T-helper 22 cell (primary cell): ENCODE measurements around the gene PTPRM.

Experiments used
- DNase-seq: peaks from one replicate; pipeline ENCODE4 v3.0.0-alpha.2; 2020; ENCODE audit warnings: low read depth

The PTPRM gene

DNA sequence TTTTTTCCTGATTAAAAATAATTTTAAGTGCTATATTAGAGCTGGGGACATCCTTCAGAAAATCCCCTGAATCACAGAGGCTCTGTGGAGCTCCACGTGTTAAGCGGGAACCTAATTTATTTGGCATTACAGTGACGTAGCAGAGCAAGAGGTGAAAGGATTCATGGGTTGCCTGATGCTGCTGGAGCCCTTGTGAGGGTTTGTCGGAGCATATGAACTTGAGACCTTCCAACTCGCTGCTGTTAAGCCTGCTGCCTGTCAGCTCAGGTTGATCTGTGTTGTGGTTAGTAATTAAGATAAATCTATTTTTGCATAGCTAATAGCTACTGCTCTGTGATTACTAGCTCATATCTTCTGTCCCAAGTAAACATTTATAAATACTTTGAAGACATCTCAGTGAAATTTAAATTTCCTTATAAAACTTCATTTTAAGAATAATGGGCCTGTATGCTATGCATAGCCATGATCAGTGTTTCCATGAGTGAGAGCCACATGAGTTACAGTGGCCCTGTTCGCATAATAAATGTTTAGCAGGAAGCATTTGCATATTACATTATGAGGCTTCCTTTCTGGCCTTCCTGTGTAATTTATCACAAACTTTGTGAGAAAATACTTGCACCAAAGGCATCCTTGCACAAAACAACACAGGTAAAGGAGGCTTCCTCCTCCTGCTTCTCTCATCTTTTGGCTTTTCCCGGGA, 438.9 kb downstream of the PTPRM start:
- DNase-seq: no peak

DNA sequence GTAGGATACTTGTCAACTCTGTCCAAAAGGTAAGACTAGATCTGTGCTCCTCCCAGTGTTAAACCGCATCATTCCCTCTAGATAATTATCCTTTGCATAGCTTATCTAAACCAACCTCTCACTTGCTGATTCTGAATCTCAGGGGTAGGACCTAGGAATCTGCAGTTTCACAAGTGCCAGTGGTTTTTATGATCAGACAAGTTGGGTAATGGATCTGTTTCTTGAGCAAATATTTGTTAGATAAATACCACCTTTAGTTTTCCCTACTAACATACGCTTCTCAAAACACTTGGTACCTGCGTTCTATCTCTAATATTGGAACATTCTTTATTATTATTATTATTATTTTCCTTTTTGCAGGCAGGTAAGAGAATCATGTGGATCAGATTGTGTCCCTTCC, 439.9 kb downstream of the PTPRM start:
- no peak for DNase-seq

- no peak for DNase-seq
Observed at GRCh38 chr18:8008033-8008432, 440.9 kb downstream of the PTPRM start.

DNA sequence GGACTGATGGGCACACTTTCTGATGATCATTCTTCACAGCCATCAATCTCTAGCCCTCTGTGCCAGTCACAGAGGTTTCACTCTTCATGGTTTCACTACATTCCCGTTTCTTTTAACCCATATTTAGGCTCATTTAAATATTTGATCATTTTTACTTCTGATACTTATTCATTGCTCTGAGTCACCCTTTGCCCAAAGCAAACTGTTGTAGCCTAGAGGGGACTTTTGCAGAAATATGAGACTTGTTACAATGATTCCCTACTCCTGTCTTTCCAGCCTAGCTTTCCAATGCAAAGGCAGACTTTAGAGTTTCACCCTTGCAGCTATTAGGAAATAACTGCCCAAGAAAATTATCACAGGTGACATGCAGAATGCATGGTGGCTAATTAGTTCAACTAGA, 444.2 kb downstream of the PTPRM start:
- DNase-seq: no peak

DNA sequence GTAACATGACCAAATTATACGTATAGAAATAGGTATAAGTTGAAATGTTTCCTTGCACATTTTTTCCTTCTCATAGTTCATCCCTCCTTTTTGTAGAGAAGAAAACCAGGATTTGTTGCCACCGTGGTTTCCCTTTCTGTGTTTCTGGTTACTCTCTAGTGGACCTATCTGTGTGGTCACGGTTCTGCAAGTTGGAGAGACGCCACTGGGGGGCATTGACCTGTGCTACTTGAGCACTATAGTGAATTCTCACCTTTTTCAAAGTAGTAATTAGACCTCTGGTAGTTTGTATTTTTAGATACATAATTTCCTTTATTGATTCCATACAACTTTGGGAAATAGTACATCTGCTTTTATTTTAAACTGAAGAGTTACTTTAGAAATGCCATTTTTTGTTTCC, 444.8 kb downstream of the PTPRM start:
- DNase-seq: no peak

GRCh38 chr18:8018701-8019331, 451.7 kb downstream of the PTPRM start:
- no peak for DNase-seq

GRCh38 chr18:8019600-8019999, 452.5 kb downstream of the PTPRM start:
- no peak for DNase-seq

DNA sequence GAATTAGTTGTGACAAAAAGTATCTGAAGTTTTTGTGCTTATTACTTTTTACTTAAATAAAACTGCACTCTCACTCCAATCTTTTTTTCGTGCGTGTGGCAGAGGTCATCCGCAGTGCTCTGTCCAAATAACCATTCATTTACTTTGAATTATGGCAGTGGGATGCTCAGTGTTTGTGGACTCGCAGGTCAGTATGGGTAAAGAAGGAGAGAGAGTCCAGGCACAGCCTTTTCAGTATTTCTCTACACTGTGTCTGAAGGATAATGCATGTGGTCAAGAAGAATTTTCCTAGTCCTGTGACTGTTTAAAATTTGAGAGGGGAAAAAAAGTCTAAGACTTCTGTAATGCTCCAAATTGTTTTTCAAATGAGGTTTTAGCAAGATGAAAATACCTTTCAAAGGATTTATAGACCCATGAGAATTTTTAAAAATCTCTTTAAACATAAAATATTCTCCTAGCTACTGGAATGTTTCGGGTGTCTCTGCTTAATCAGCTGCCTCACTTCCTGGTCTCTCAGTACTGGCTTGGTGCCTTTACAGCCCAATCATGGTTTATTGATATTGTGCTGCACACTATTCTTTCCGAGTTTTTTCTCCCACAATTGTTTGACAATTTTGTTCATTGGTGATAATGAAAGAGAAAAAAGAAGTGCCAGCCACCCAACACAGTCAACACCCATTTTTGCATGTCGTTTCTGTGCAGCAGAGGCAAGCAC, 453.2 kb downstream of the PTPRM start:
- no peak for DNase-seq

DNA sequence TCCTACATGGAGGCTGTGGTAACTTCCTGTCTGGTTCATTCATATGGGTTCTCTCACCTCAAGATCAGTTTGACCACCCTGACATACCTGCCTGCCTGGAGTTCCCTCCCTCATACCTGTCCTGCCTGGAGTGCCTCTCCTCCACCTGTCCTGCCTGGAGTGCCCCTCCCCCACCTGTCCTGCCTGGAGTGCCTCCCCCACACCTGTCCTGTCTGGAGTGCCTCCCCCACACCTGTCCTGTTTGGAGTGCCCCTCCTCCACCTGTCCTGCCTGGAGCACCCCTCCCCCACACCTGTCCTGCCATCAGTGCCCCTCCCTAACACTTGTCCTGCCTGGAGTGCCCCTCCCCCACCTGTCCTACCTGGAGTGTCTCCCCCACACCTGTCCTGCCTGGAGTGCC, 461.9 kb downstream of the PTPRM start:
- DNase-seq: no peak

GRCh38 chr18:8029731-8030130, 462.6 kb downstream of the PTPRM start:
- no peak for DNase-seq

DNA sequence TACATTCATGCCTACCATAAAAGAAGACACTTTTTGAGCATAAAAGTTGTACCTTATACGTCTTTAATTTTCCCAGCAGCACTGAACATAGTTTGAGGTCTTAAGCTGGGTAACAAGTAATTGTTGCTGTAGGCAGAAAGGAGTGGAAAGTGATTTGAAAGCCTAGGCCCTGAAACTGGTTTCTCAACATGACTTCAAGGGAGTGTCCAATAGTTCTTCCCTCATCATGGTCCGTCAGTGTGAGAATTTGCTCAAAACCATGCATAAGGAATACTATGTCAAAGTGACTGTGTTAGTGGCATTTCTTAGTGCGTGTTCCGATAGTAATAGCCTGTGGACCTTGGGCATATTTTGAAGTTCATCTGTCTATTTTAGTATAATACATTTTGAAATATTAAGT, 463.1 kb downstream of the PTPRM start:
- DNase-seq: no peak

GRCh38 chr18:8031496-8031895, 464.4 kb downstream of the PTPRM start:
- no peak for DNase-seq

- DNase-seq: no peak
Observed at GRCh38 chr18:8034674-8035073, 467.6 kb downstream of the PTPRM start.

DNA sequence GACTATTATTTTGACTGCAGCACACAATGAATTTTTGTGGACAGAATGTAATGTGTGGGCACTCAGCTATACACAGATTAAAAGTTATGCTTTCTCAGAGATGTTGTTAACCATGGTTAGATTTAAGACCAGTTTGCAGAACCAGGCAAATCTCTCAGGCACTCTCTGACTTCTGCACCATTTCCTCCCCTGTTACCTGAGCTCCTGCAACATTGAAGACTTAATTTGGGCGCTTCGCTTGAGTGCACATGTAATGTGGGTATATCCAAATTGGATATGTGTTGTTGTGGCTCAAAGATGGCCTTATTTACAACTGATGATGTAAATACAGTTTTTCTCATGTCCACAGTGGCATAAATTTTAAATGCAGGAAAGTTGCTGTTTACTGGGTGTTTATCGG, 469.4 kb downstream of the PTPRM start:
- no peak for DNase-seq

DNA sequence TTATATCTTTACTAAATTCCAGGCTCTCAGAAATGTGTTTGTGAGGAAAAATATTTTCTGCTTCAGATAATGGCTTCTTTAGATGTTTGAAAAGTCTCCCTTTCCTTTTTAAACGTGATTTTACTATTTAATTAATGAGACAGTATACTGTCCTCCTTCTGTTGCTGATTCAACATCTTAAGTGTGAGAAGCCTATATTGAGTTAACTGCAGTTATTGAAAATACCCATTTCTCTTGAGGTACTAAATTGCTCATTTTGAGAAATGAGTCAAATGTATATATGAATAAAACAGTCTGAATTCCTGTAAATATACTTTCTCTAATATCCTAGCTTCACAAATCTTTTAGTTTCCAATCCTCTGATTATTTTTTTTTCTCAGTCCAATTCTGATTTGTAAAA, 470.2 kb downstream of the PTPRM start:
- DNase-seq: no peak

DNA sequence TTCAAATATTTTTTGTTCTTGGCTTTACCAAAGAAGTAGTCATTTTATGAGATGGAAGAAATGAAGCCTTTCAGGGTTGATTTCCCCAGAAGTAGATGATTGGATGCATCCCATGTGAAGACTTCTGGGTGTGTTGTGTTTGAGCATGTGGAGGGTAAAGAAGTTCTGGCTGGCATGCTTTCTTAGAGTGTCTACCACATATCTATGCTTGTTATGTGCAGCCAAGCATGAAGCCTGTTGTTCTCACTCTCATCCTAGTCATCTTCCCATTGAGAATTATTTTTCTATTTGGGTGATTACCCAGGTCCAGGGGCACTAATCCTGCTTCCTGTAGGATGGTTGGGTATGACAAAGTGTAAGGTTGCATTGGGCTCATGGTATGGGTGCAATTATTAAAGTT, 472.9 kb downstream of the PTPRM start:
- DNase-seq: no peak

- no peak for DNase-seq
Observed at GRCh38 chr18:8041526-8042111, 474.5 kb downstream of the PTPRM start.

- no peak for DNase-seq
Observed at GRCh38 chr18:8044004-8044403, 476.9 kb downstream of the PTPRM start.

DNA sequence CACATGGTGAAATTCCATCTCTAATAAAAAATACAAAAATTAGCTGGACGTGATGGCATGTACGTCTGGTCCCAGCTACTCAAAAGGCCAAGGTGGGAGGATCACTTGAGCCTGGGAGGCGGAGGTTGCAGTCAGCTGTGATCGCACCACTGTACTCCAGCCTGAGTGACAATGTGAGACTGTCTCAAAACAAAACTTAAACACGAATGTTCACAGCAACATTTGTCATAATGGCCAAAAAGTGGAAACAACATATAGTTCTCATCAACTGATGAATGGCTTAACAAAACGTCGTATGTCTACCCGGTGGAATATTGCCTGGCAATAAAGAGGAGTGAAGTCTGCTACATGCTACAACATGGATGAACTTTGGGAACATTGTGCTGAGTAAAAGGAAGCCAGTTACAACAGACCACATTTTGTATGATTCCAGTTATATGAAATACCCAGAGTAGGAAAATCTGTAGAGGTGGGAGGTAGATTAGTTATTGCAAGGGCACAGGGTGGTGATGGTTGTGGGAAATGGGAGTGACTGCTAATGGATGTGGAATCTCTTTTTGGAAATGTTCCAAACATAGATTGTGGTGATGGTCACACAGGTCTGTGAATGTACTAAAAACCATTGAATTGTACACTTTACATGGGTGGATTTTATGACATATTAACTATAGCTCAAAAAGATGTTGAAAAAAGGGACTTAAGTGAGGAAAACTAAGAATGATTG, 478.2 kb downstream of the PTPRM start:
- no peak for DNase-seq

GRCh38 chr18:8045884-8046281, 478.8 kb downstream of the PTPRM start:
- no peak for DNase-seq

GRCh38 chr18:8046441-8046840, 479.3 kb downstream of the PTPRM start:
- DNase-seq: no peak

GRCh38 chr18:8049147-8049546, 482.0 kb downstream of the PTPRM start:
- no peak for DNase-seq
